CD1c-positive myeloid dendritic cell (primary cell): ENCODE measurements around the gene LAPTM5.
"Not testable (repeated sequence)": the region's sequence is repeated elsewhere in the genome, so short reads cannot be mapped to it uniquely, and the experiment has no call there.

Experiments
- DNase-seq: peaks from one replicate; pipeline ENCODE4 v3.0.0-alpha.2; 2016; ENCODE audit errors: extremely low spot score

Gene LAPTM5

DNA sequence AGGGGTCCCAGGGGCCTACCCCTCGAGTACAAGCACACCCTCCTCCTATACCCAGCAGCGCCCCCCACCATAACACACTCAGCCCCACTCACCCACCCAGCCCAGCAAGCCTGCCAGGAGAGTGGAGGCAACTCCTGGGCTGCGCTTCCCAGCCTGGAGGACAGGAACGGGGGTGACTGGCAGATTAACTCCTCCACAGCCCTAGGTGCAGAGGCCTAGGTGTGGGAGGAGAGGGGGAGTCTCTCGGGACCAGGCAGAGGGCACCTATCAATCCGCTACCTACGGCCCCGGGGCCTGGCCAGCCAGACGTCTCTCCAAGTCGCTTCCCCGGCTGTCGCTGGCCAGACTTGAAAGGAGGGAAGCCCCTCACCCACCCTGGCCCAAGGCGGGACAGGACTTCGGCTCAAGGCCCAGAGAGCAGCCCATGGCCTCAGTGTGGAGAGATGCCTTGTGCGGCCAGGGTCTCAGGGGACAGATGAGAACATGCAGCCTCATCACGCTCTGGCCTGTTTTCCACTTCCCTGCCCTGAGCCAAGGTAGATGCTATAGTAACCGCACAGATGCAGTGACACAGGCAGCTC lies 59.1 kb downstream of the LAPTM5 start:
- no peak for DNase-seq

DNA sequence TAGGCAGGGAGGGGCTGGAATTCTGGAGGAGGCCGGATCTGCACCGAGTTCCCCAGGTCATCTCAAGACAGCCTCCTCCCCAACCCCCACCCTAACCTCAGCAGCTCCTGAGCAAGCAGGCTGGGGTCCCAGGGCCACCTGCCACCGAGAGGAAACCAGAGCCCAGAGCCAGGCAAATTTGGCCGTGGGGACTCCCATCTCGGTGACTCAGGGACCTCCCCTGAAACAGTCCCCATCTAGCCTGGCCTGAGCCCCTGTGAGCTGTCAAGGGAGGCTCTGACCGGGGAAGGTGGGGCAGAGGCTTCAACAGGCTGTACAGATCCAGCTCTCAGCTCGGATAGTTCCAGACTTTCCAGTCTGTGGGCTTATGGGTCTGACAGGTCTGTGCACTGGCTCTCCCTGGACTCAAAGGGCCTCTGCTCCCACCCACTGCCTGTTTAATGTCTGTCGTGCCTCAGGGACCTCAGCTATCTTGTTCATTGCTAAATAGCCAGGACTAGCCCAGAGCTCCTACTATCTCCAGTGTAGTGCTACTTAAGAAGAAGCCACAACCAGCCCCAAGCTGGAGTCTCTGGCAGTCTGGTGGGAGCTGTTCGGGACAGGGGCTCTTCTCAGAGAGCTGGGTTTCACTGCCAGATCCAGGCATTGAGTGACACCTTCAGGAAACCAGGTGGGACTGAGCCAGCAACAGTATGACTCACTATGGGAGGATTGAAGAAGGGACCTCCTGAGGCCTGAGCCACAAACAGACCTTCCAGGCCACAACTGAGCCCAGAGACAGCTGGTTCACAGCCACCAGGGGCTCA lies 59.8 kb downstream of the LAPTM5 start:
- no peak for DNase-seq

- no peak for DNase-seq
Measured at GRCh38 chr1:30696831-30697230, 60.7 kb downstream of the LAPTM5 start.

DNA sequence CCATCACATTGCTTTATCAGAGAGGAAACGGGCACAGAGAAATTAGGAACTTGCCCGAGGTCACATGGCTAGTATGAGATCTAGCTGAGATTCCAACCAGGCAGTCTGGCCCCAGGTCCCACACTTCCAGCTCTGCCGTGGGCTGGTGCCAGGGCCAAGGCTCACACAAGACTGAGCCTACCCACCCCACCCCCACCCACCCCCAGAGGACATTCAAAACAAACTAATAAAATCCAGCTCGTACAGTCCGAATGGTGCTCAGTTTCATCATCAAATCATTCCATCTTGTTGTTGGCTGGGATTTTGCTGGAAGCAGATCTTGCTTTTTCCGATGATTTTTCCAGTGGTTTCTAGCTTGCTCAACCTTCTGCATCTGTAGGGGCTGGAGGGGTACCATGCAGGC lies 62.1 kb downstream of the LAPTM5 start:
- DNase-seq, result no peak

DNA sequence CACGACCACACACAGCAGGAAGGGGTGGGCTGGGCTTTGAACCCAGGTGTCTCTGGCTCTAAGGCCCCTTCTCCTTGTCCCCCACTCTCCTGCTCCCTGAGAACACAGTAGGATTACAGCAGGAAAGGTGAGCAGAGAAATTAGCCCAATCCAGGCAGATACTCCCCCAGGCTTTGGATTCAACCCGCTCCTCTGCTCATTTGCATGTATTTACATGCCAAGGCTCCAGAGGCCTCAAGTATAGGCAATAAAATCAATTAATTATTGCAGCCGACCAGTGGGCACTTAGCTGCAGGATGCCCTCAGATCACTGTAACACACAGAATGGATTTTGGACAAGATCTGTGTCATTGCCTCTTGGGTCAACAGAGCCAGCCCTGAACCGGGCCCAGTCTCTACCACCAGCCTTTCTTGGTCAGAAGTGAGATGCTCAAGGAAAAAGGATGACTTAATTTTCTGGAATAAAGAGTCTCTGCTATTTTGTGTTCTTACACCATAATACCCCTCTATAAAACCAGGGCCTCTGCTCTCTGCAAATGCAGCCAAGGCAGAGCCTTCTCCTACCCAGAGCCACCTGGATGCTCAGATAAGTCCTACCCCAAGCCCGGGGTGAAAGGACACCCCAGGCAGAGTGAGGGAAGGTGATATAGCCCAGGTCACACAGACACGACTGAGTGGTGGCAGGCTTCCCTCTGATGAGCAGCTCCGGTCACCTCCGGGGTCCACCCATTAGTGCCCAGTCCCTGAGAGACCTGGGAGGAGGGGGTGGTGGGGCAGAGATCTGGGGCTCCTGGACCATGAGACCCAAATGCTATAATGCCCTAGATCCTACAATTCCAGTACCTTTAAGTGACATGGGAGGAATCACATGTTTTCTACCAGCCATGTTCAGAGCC lies 63.0 kb downstream of the LAPTM5 start:
- no peak for DNase-seq

GRCh38 chr1:30693822-30694221 lies 63.8 kb downstream of the LAPTM5 start:
- no peak for DNase-seq

DNA sequence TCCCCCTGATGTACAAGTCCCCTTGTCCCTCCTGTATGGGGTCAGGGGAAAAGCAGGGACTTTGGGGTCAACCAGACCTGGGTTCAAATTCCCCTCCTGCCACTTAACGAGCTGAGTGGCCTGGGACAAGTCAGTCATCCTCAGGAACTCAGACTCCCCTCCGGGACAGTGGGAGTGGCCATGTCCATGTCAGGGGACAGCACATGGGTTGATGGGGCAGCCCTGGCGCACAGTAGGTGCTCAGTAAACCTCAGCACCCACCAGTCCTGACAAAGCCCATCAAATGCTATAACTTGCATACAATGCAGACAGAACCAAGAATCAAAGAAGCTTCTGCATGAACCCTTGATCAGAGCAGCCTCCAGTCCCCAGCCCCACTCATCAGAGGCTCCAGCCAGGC lies 64.2 kb downstream of the LAPTM5 start:
- DNase-seq, result no peak

DNA sequence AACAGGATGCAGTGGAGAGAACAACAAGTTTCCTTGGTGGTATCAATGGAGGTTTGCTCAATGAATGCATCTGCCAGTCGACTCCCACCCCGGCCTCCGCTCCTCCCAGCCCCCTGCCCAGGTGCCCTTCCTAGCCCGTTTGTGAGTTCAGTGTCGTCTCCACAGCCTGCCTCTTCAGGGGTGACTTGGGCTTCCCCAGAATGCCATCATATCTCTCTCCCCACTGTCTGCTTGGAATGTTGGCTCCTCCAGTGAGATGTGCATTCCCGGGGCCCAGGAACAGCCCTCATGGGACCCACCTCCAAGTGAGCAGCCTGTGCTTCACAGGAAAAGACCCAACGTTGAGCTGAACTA lies 64.6 kb downstream of the LAPTM5 start:
- no peak for DNase-seq

GRCh38 chr1:30692201-30692947 lies 65.2 kb downstream of the LAPTM5 start:
- no peak for DNase-seq

DNA sequence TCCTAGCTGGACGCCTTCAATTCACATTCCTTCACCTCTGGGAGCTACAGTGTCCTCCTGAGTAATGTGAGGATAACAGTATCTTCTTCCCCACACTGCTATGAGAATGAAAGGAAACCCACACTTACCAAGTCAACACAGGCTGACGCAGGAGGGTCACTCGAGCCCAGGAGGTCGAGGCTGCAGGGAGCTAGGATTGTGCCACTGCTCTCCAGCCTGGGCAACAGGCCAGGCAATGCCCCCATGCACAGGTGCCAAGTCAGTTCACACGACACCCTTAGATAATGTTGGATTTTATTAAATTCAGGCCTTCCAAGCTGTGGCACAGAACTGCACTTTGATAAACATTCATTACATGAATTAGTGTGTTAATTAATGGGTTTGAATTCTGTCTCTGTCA lies 66.1 kb downstream of the LAPTM5 start:
- no peak for DNase-seq

DNA sequence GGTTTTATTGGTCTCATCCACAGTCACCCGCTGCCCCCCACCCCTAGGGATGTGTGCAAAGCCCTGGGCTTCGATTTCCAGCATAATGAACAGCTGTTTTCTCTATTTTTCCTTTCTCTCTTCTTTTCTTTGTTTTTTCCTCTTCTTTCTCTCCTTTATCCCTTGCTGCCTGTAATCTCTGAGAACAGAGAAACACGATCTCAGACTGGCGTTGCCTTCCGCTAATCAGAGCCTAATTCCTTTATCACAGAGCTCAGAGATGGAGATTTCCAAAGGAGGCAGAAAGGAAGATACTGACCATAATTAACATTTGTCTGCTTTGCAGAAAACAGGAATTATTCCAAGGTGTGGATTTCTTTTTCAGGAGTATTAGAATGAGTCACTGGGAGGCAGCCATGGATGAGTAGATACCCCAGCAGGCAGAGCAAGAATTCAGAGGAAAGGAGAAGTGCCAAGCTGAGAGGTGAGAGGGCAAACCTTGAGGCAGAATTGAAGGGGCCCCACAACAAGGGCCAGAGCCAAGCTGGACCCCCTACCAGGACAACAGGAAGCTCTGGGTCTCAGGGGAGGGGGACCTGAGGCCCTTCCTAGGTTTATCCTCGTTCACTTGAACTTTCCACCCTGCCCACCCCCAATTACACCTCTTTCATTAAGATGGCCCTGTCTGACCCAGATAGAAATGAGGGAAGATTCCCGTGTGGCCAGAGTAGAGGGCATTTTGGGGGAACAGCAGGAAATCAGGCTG lies 67.5 kb downstream of the LAPTM5 start:
- DNase-seq, result no peak

- no peak for DNase-seq
Measured at GRCh38 chr1:30688920-30689794, 68.4 kb downstream of the LAPTM5 start.

DNA sequence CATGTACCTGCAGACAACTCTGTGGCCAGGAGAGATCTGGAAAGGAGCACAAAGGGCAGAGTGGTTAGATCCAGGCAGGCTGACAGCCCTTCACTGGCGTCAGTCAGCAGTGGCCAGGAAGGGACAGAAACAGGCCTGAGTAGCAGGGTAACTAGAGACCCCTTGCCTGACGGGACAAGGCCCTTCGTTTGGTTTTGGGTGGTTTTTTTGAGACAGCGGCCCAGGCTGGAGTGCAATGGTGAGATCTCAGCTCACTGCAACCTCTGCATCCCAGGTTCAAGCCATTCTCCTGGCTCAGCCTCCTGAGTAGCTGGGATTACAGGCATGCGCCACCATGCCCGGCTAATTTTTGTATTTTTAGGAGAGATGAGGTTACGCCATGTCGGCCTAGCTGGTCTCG lies 69.1 kb downstream of the LAPTM5 start:
- not testable (repeated sequence) for DNase-seq

- no peak for DNase-seq
Measured at GRCh38 chr1:30687886-30688285, 69.7 kb downstream of the LAPTM5 start.

DNA sequence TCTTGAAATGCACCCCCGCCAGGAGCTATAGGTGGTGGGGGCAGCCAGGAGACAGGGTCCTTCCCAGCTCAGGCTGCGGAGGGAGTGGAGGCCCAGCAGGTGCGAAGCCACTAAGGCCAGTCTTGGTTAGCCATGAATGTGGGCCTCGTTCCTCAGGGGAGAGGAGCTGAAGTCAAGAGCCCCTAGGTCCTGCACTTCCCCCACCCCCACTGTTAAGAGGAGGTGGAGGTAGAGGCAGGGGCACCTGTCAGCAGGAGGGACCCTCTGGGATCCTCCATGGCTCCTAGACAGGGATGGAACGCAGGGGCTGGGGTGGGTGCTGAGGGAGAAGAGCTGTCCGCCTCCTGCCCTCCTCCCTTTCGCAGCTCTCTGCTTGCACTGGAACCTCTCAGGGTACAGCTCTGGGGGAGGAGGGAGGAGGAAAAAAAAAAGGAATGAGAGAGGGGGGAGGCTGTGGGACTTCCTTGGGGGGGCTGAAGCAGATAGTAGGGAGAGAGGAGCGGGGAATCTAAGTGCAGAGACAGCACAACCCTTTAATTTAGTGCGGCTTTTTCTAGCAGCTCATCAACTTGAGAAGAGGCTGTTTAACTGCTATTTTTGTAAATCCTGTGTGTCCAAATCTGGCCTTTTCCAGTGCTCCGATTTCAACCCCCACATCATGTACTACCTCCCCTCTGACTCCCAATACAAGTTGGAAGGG lies 71.2 kb downstream of the LAPTM5 start:
- DNase-seq, result no peak

DNA sequence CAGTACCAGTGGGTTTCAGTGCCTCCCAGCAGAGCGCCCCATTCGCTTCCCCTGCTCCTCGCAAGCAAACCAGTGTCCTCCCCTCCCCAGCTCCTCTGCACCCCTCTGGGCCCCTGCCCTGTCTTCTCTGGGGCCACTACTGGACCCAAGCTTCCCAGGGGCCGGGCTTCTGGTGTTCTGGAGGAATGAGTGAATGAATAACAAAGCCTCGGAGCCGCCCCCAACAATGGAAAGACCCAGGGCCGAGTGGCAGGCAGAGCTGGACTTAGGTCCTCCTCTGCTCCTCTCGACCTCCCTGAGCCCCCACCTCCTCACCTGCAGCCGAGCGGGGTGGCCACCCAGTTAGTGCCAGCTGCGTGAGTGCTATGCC lies 71.8 kb downstream of the LAPTM5 start:
- DNase-seq, result no peak

GRCh38 chr1:30684881-30685795 lies 72.4 kb downstream of the LAPTM5 start:
- no peak for DNase-seq

DNA sequence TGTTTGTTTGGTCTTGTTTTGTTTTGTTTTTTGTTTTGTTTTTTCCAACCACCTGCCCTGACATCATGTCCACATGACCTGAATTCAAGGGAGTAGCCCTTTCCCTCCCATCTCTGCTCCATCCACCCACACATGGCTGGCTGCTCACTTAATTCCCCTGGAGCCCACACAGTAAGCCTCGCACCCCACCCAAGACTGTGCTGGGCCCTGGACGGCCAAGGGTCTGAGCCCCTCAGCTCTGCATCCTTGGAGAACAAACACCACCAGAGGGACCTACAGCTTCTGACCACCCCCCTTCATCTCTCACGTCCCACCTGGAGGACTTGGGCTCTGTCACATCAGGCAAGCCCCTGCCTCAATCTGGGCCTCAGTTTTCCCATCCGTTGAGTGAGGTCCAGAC lies 73.3 kb downstream of the LAPTM5 start:
- DNase-seq, result no peak

DNA sequence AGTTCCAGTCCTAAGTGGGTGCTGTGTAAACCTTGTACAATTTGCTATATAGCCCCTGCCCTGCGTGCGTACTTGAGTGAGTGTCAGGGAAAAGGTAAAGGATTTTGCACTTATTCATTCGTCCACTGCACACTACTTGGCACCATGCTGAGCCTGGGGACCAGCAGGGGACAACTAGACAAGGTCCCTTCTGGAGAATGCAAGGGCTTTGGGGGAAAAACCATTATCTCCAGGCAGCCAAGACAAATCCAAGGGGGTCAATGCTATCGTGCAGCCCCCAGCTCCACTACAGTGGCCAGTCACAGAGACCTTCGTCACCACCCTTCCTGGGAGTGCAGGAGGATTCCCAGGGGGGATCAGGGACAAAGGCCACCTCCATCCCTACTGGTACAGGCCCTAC lies 73.9 kb downstream of the LAPTM5 start:
- no peak for DNase-seq
